Bronchial epithelial cell (primary cell): ENCODE data around the gene OR4F15. TPM values are rescaled to one million over a fixed set of nuclear protein-coding genes. Genes with fewer than 3 reads are reported as not detected.
A peak's percentile ranks its signal among the peaks of the same experiment; 100 is the strongest.

Experiments
- DNase-seq: peaks from one replicate; pipeline ENCODE4 v3.0.0-alpha.2; 2010; ENCODE audit warnings: low read depth
- FAIRE-seq: peaks from 2 replicates; lab custom pipeline; 2011; peaks lifted over from hg19 to GRCh38; lab: Jason Lieb, UNC
- H3K27me3 ChIP-seq: 2 replicates; pipeline ENCODE4 v1.5.1; 2011; ENCODE audit warnings: low read length; ENCODE audit not compliant: control insufficient read depth, insufficient read depth
- H3K36me3 ChIP-seq: 2 replicates; pipeline ENCODE4 v1.5.1; 2011; ENCODE audit warnings: low read length; ENCODE audit not compliant: control insufficient read depth, insufficient read depth
- H3K4me3 ChIP-seq: 2 replicates; pipeline ENCODE4 v1.5.1; 2011; ENCODE audit warnings: mild to moderate bottlenecking, low read depth, low read length, control low read depth
- total RNA-seq: library from RNA; depleted of rRNA; stranded (reverse); fragments of >200 nt; gene quantifications from 2 replicates; pipeline ENCODE4 v1.2.1, GENCODE V29; 2014
- TF ChIP-seq, protein P1 (sequence below): IDR thresholded peaks from 2 replicates; pipeline ENCODE4 v1.5.1; 2011; ENCODE audit warnings: mild to moderate bottlenecking, moderate library complexity, low read length, control low read depth, inconsistent platforms; ENCODE audit not compliant: insufficient read depth, severe bottlenecking

OR4F15 gene
- total RNA-seq, 1 donor from 2014 or later = not detected

DNA sequence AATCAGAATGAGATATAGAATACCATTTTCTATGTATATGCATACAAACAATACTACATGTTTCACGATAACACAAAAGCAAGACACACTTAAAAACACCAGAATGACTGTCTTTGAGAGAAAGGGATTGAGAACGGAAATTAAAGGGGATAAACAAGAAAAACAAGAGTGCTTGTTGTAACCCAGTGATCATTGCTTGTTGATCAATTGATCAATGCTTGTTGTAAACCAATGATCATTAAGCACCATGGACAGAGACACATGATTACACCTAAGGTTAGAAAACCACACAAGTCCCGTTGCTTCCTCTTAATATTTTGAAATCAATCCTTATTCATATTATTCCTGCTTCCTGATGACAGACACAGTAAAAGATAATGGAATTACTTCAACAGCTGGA lies 1.1 kb upstream of the OR4F15 start:
- H3K27me3 ChIP-seq = no peaks in the 10 kb centered on the region
- TF ChIP-seq, protein P1, sequence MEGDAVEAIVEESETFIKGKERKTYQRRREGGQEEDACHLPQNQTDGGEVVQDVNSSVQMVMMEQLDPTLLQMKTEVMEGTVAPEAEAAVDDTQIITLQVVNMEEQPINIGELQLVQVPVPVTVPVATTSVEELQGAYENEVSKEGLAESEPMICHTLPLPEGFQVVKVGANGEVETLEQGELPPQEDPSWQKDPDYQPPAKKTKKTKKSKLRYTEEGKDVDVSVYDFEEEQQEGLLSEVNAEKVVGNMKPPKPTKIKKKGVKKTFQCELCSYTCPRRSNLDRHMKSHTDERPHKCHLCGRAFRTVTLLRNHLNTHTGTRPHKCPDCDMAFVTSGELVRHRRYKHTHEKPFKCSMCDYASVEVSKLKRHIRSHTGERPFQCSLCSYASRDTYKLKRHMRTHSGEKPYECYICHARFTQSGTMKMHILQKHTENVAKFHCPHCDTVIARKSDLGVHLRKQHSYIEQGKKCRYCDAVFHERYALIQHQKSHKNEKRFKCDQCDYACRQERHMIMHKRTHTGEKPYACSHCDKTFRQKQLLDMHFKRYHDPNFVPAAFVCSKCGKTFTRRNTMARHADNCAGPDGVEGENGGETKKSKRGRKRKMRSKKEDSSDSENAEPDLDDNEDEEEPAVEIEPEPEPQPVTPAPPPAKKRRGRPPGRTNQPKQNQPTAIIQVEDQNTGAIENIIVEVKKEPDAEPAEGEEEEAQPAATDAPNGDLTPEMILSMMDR = no peak
- H3K4me3 ChIP-seq = no peak overlapping the region
- FAIRE-seq (no peak), DNase-seq (peak; percentile 20)
- no peaks in the 10 kb centered on the region for H3K36me3 ChIP-seq

DNA sequence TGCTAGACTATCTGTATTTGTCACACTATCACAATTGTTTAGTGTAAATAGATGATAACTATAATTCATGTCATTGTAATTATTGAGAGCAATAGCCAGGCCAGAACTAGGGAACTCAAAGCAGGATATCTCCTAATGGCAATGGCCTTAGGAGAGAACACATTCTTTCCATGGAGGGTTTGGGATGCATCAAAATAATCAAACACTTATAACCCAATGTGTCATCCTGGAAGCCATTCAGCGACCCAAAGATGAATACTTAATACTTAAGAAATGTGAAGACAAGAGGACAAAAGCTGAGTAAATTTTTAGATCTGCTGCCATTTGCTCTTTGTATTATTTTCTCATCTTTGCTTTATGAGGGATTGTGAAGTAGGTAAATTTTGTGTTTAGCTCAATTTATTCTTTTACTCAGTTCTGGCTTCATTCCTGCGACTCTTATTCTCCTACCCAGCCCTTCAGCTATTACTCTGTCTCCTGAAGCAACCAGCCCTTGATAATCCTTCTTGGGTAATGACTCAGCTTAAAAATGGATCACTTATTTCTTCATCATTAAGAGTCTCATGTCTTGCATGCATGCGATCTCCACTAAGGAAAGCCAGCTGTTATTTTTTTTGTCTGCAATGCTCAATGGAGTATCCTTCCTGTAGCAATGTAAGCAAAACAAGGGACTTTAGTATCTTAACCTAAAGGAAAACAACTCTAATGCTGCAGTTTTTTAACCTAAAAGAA lies 2.0 kb downstream of the OR4F15 start:
- FAIRE-seq (no peak), DNase-seq (peak; percentile 8)
- TF ChIP-seq, protein P1 = no peak

DNA sequence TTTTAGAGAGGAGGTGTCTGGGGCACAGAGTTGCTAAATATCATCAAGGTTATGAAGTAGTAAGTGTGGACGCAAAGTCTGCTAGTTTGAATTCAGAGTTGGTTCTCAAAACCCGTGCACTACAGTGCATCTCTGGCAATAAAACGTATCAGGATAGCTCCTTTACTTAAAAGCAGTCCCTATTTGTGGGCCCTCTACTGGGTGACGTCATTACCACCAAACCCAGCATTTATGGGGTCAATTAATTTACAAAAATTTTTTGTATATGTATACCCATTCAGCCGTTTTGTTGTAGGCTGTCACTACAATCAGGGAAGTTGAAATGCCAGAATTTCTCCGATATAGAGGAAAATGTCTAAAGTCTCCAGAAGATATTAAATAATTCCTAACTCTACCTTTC lies 8.8 kb downstream of the OR4F15 start:
- TF ChIP-seq, protein P1 = no peak
- Histone ChIP-seq H3K4me3 (no peak overlapping the region), H3K36me3 (no peaks in the 10 kb centered on the region), H3K27me3 (no peaks in the 10 kb centered on the region)
- FAIRE-seq (no peak), DNase-seq (no peak)

More for the DNA sequence above, 2.0 kb downstream of the OR4F15 start:
- Histone ChIP-seq H3K36me3 (no peaks in the 10 kb centered on the region), H3K27me3 (no peaks in the 10 kb centered on the region), H3K4me3 (no peak overlapping the region)

DNA sequence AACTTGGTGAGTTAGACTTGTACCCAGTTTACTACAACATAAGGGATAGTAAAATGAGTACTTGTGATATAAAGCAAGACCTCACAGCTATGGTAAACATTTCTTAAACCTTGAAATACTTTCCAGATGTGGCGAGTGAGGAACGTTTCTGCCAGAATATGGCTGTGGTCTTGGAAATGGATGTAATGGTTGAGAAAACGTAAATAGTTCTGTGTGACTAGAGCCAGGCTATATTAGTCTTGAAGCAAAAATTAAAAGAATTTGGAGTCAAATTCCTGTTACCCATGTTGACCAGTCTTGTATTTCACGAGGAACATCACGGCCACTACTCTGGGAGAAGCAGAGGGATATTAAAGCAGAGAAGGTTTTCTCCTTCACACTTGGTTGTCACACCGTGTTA lies 15.3 kb downstream of the OR4F15 start:
- DNase-seq = no peak
- TF ChIP-seq, protein P1 = no peak
- Histone ChIP-seq H3K4me3 (no peak overlapping the region), H3K36me3 (no peaks in the 10 kb centered on the region), H3K27me3 (no peaks in the 10 kb centered on the region)
- no peak for FAIRE-seq

DNA sequence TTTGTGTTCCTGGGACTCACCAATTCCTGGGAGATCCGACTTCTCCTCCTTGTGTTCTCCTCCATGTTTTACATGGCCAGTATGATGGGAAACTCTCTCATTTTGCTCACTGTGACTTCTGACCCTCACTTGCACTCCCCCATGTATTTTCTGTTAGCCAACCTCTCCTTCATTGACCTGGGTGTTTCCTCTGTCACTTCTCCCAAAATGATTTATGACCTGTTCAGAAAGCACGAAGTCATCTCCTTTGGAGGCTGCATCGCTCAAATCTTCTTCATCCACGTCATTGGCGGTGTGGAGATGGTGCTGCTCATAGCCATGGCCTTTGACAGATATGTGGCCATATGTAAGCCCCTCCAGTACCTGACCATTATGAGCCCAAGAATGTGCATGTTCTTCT lies 16.8 kb downstream of the OR4F15 start:
- DNase-seq (no peak), FAIRE-seq (no peak)
- no peak overlapping the region for H3K4me3 ChIP-seq
- TF ChIP-seq, protein P1 = no peak
- no peaks in the 10 kb centered on the region for H3K36me3 ChIP-seq
- no peaks in the 10 kb centered on the region for H3K27me3 ChIP-seq

DNA sequence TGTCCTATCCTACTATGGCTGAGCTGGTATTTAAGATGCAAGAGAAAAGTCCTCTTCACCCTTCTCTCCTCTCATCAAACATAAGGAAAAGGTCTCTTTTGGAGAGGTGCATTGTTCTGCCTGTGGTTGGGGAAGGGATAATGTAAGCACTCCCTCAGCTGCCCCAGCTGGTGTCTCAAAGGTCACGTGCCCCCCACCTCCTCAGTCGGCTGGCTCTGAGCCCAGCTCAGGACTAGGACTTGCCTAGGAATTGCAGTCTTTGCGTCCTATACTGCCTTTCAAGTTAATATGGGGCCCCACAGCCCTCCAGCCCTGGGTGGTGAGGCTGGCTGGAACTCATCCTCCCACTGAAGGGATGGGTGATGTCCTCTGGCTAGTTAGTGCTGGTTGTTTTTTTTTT lies 29.7 kb downstream of the OR4F15 start:
- no peak overlapping the region for H3K4me3 ChIP-seq
- TF ChIP-seq, protein P1 = no peak
- no peak for FAIRE-seq
- no peaks in the 10 kb centered on the region for H3K36me3 ChIP-seq
- no peak for DNase-seq
- no peaks in the 10 kb centered on the region for H3K27me3 ChIP-seq
